Prostate gland (tissue), 2 donors: ENCODE data around the gene NUDCD3. TPM values are rescaled to one million over a fixed set of nuclear protein-coding genes. Genes with fewer than 3 reads are reported as not detected.

ENCODE experiments used
- DNase-seq: peaks from one replicate; pipeline ENCODE4 v3.0.0-alpha.2; 2019; ENCODE audit warnings: low spot score
- H3K27ac ChIP-seq, 2 donors: fragments of 200-600 bp; sonication (generic); 2 replicates each; pipeline ENCODE4 v1.5.1; 2017 to 2019
- H3K27me3 ChIP-seq: fragments of 200-600 bp; sonication (generic); replicated peaks from 2 replicates; pipeline ENCODE4 v1.5.1; 2019; ENCODE audit not compliant: insufficient read depth
- H3K36me3 ChIP-seq, 2 donors: fragments of 200-600 bp; sonication (generic); 1 replicate in 1 of 2; 2 replicates in 1 of 2; pipeline versions ENCODE4 v1.5.1 to v1.8.1; 2017 to 2019
- H3K4me1 ChIP-seq: fragments of 200-600 bp; sonication (generic); replicated peaks from 2 replicates; pipeline ENCODE4 v1.5.1; 2019
- H3K4me3 ChIP-seq, 2 donors: fragments of 200-600 bp; sonication (generic); 2 replicates each; pipeline ENCODE4 v1.5.1; 2017 to 2019
- H3K9me3 ChIP-seq: fragments of 200-600 bp; sonication (generic); 2 replicates; pipeline ENCODE4 v1.5.1; 2017
- CTCF ChIP-seq, 4 experiments: fragments of 200-600 bp in 2 of 4; fragments of 450-650 bp in 2 of 4; sonication (generic) in 2 of 4; IDR thresholded peaks; 1 replicate in 3 of 4; 2 replicates in 1 of 4; pipeline ENCODE4 v1.5.1; 2016 to 2019; ENCODE audit warnings: antibody characterized with exemption in 4 of 4, mild to moderate bottlenecking in 2 of 4, moderate library complexity in 2 of 4
- POLR2A ChIP-seq: fragments of 450-650 bp; IDR thresholded peaks from one replicate; pipeline ENCODE4 v1.6.1; 2016; ENCODE audit warnings: antibody characterized with exemption, mild to moderate bottlenecking
- POLR2AphosphoS5 ChIP-seq: sonication (generic); formaldehyde crosslinking; IDR thresholded peaks from one replicate; pipeline ENCODE4 v1.6.1; 2017; ENCODE audit warnings: antibody characterized with exemption
- WGBS: methylation state at CpG from one replicate; pipeline ENCODE4 v1.1.5; 2018; 5-methylcytosine and 5-hydroxymethylcytosine counted together
- intact Hi-C: fragments of 100-400 bp; cut with DNase I; formaldehyde crosslinking; loops from one replicate; pipeline ENCODE4 v1.14.2; 2022
- total RNA-seq, 2 donors: library from RNA; depleted of rRNA; stranded (reverse); fragments of >200 nt; gene quantifications; one replicate each; pipeline ENCODE4 v1.1.0, GENCODE V29; 2016

NUDCD3 gene
- total RNA-seq, 2 donors from 2014 or later = 55.2 to 55.9 TPM

- DNase-seq = no peak
- Histone ChIP-seq H3K9me3 (no peaks in the 10 kb centered on the region), H3K4me3 (no peak overlapping the region), H3K4me1 (no peaks in the 10 kb centered on the region), H3K27ac (no peak overlapping the region), H3K36me3 (no peaks in the 10 kb centered on the region), H3K27me3 (no peaks in the 10 kb centered on the region)
- intact Hi-C loops = no loop called here
- WGBS = 99% methylated on average over 2 of the region's 2 CpGs
- no peak for TF ChIP-seq POLR2A
- TF ChIP-seq POLR2AphosphoS5 = no peak
- TF ChIP-seq CTCF (IDR thresholded peaks at IDR 0.05) = no peak
Measured at GRCh38 chr7:44346063-44346462, 144.4 kb downstream of the NUDCD3 start.

- intact Hi-C loops = no loop called here
- Histone ChIP-seq H3K27me3 (no peaks in the 10 kb centered on the region), H3K9me3 (no peaks in the 10 kb centered on the region), H3K27ac (no peak overlapping the region), H3K4me1 (no peaks in the 10 kb centered on the region), H3K4me3 (no peak overlapping the region), H3K36me3 (no peaks in the 10 kb centered on the region)
- DNase-seq = no peak
- TF ChIP-seq CTCF (IDR thresholded peaks at IDR 0.05) (no peak), POLR2A (no peak), POLR2AphosphoS5 (no peak)
- WGBS = 87% methylated on average over 3 of the region's 3 CpGs
Measured at GRCh38 chr7:44341401-44341800, 149.1 kb downstream of the NUDCD3 start.

GRCh38 chr7:44338600-44338999 is 151.9 kb downstream of the NUDCD3 start:
- no peaks in the 10 kb centered on the region for H3K4me1 ChIP-seq
- H3K4me3 ChIP-seq = no peak overlapping the region
- H3K9me3 ChIP-seq = no peaks in the 10 kb centered on the region
- H3K27ac ChIP-seq = no peak overlapping the region
- no peaks in the 10 kb centered on the region for H3K27me3 ChIP-seq
- TF ChIP-seq POLR2AphosphoS5 (no peak), POLR2A (no peak), CTCF (IDR thresholded peaks at IDR 0.05) (no peak)
- intact Hi-C loops = no loop called here
- H3K36me3 ChIP-seq = no peaks in the 10 kb centered on the region
- WGBS = 81% methylated on average over 3 of the region's 3 CpGs
- DNase-seq = no peak

GRCh38 chr7:44336491-44336890 is 154.0 kb downstream of the NUDCD3 start:
- DNase-seq = no peak
- Histone ChIP-seq H3K27ac (no peak overlapping the region), H3K9me3 (no peaks in the 10 kb centered on the region), H3K36me3 (no peaks in the 10 kb centered on the region), H3K27me3 (no peaks in the 10 kb centered on the region), H3K4me1 (no peaks in the 10 kb centered on the region), H3K4me3 (no peak overlapping the region)
- intact Hi-C loops = no loop called here
- 87% methylated on average over 11 of the region's 11 CpGs for WGBS
- TF ChIP-seq CTCF (IDR thresholded peaks at IDR 0.05) (no peak), POLR2A (no peak), POLR2AphosphoS5 (no peak)

GRCh38 chr7:44335184-44335583 is 155.3 kb downstream of the NUDCD3 start:
- TF ChIP-seq POLR2A (no peak), CTCF (IDR thresholded peaks at IDR 0.05) (no peak), POLR2AphosphoS5 (no peak)
- H3K27ac ChIP-seq = no peak overlapping the region
- 93% methylated on average over 4 of the region's 4 CpGs for WGBS
- no peaks in the 10 kb centered on the region for H3K4me1 ChIP-seq
- no peak overlapping the region for H3K4me3 ChIP-seq
- H3K27me3 ChIP-seq = no peaks in the 10 kb centered on the region
- H3K36me3 ChIP-seq = no peaks in the 10 kb centered on the region
- H3K9me3 ChIP-seq = no peaks in the 10 kb centered on the region
- intact Hi-C loops = no loop called here
- DNase-seq = no peak
